Endothelial cell of umbilical vein (primary cell): ENCODE measurements around the gene ELMO2. TPM values are rescaled to one million over a fixed set of nuclear protein-coding genes. Genes with fewer than 3 reads are reported as not detected.

Experiments
- BruUV-seq: library from RNA; stranded (reverse); fragments of 400-500 nt; replicated peaks from 2 replicates; lab custom pipeline; 2021; lab: Mats Ljungman, UMichigan
- CTCF ChIA-PET: fragments of 300-600, 350-600 bp; sonication (Branson Sonifier 250); formaldehyde crosslinking; loops from one replicate; lab custom pipeline; 2021; ENCODE audit warnings: antibody characterized with exemption, inconsistent platforms; lab: Charles Lee
- POLR2A ChIA-PET: fragments of 300-600, 350-600 bp; sonication (Branson Sonifier 250); formaldehyde crosslinking; loops from one replicate; lab custom pipeline; 2021; ENCODE audit warnings: antibody characterized with exemption, inconsistent platforms; lab: Charles Lee
- DNase-seq: peaks from one replicate; pipeline ENCODE4 v3.0.0-alpha.2; 2011; ENCODE audit warnings: low read depth, low spot score
- FAIRE-seq: peaks from 2 replicates; lab custom pipeline; 2011; peaks lifted over from hg19 to GRCh38; lab: Jason Lieb, UNC
- H2AFZ ChIP-seq: 2 replicates; pipeline ENCODE4 v1.6.0; 2012; ENCODE audit warnings: low read depth, low read length, control low read depth, inconsistent platforms
- H3K27ac ChIP-seq: 2 replicates; pipeline ENCODE4 v1.5.1; 2011; ENCODE audit warnings: low read depth, mild to moderate bottlenecking, control low read depth, low read length, moderate library complexity; ENCODE audit not compliant: insufficient read depth
- H3K27me3 ChIP-seq, 2 experiments: 2 replicates each; pipeline versions ENCODE4 v1.6.0 to v1.6.1; 2011; ENCODE audit warnings: low read length in 2 of 2, mixed read lengths in 1 of 2; ENCODE audit not compliant: control insufficient read depth in 2 of 2, insufficient read depth in 2 of 2
- H3K36me3 ChIP-seq, 2 experiments: 2 replicates in 1 of 2; 3 replicates in 1 of 2; pipeline ENCODE4 v1.5.1; 2011; ENCODE audit warnings: low read length in 2 of 2, mild to moderate bottlenecking in 1 of 2, moderate library complexity in 1 of 2; ENCODE audit not compliant: control insufficient read depth in 2 of 2, insufficient read depth in 2 of 2; ENCODE audit errors: extremely low read depth in 1 of 2
- H3K4me1 ChIP-seq: 3 replicates; pipeline ENCODE4 v1.5.1; 2011; ENCODE audit warnings: mild to moderate bottlenecking, low read length; ENCODE audit not compliant: control insufficient read depth, insufficient read depth; ENCODE audit errors: extremely low read depth
- H3K4me2 ChIP-seq: 2 replicates; pipeline ENCODE4 v1.6.1; 2011; ENCODE audit warnings: low read length, control low read depth, mixed read lengths; ENCODE audit not compliant: insufficient read depth
- H3K4me3 ChIP-seq, 3 experiments: fragments of 200-600 bp in 1 of 3; sonication (generic), shearing (Covaris generic) in 1 of 3; replicated peaks in 1 of 3; 2 replicates each; pipeline ENCODE4 v1.5.1; 2011 to 2016; ENCODE audit warnings: control low read depth in 3 of 3, low read length in 3 of 3, mild to moderate bottlenecking in 2 of 3, inconsistent platforms in 1 of 3, low read depth in 1 of 3, moderate library complexity in 1 of 3; ENCODE audit not compliant: insufficient read depth in 1 of 3
- H3K79me2 ChIP-seq: 2 replicates; pipeline ENCODE4 v1.6.0; 2012; ENCODE audit warnings: low read length, inconsistent platforms; ENCODE audit not compliant: control insufficient read depth, insufficient read depth
- H3K9ac ChIP-seq: replicated peaks from 2 replicates; pipeline ENCODE3; 2011; ENCODE audit warnings: low read length, control low read depth; ENCODE audit not compliant: insufficient read depth; ENCODE audit errors: extremely low read depth
- H3K9me1 ChIP-seq: replicated peaks from 3 replicates; pipeline ENCODE4 v1.6.0; 2011; ENCODE audit warnings: mild to moderate bottlenecking, low read length; ENCODE audit not compliant: control insufficient read depth, insufficient read depth; ENCODE audit errors: extremely low read depth
- H3K9me3 ChIP-seq: replicated peaks from 2 replicates; pipeline ENCODE4 v1.5.1; 2012; ENCODE audit warnings: low read length, inconsistent platforms; ENCODE audit not compliant: control insufficient read depth, insufficient read depth
- H4K20me1 ChIP-seq: replicated peaks from 2 replicates; pipeline ENCODE3; 2011; ENCODE audit warnings: mild to moderate bottlenecking, low read length; ENCODE audit not compliant: control insufficient read depth, insufficient read depth; ENCODE audit errors: extremely low read depth
- CTCF ChIP-seq, 2 donors: IDR thresholded peaks; 1 replicate in 1 of 2; 2 replicates in 1 of 2; pipeline ENCODE4 v1.5.1; 2011; ENCODE audit warnings: low read length in 2 of 2, mild to moderate bottlenecking in 2 of 2, moderate library complexity in 2 of 2, control low read depth in 1 of 2, inconsistent platforms in 1 of 2, low read depth in 1 of 2; ENCODE audit not compliant: insufficient read depth in 1 of 2; ENCODE audit errors: extremely low read depth in 1 of 2
- EZH2 ChIP-seq: IDR thresholded peaks from 2 replicates; pipeline ENCODE4 v1.6.1; 2012; ENCODE audit warnings: borderline replicate concordance, low read depth, mild to moderate bottlenecking, moderate library complexity, low read length, inconsistent platforms; ENCODE audit not compliant: severe bottlenecking
- FOS ChIP-seq: IDR thresholded peaks from 2 replicates; pipeline ENCODE4 v1.6.1; 2011; ENCODE audit warnings: mild to moderate bottlenecking, low read length, moderate library complexity, borderline replicate concordance; ENCODE audit not compliant: insufficient read depth
- GATA2 ChIP-seq: IDR thresholded peaks from 2 replicates; pipeline ENCODE4 v1.7.0; 2011; ENCODE audit warnings: low read depth, mild to moderate bottlenecking, moderate library complexity, mixed read lengths, low read length; ENCODE audit not compliant: insufficient read length, insufficient read depth
- JUN ChIP-seq: IDR thresholded peaks from 2 replicates; pipeline ENCODE4 v1.6.1; 2011; ENCODE audit warnings: borderline replicate concordance, low read depth; ENCODE audit not compliant: insufficient read length, insufficient read depth
- MAX ChIP-seq: IDR thresholded peaks from 2 replicates; pipeline ENCODE4 v1.6.1; 2011; ENCODE audit not compliant: insufficient read depth, insufficient read length
- MYC ChIP-seq: IDR thresholded peaks from one replicate; pipeline ENCODE4 v1.6.1; 2011; ENCODE audit warnings: mild to moderate bottlenecking, low read depth, low read length
- POLR2A ChIP-seq: IDR thresholded peaks from 2 replicates; pipeline ENCODE4 v1.6.1; 2012; ENCODE audit warnings: low read depth, mild to moderate bottlenecking, control low read depth, low read length
- POLR2AphosphoS5 ChIP-seq: IDR thresholded peaks from 2 replicates; pipeline ENCODE4 v1.6.1; 2012; ENCODE audit warnings: low read depth, mild to moderate bottlenecking, control low read depth, low read length, moderate library complexity; ENCODE audit not compliant: insufficient read depth
- dilution Hi-C: fragments of 300-500 bp; cut with MboI; formaldehyde crosslinking; loops from one replicate; pipeline ENCODE4 v1.15.0; 2019; ENCODE audit warnings: low sequenced_read_pairs; ENCODE audit not compliant: extremely low pct_ligation_motif_present
- intact Hi-C: fragments of 100-400 bp; cut with micrococcal nuclease; formaldehyde crosslinking; loops from one replicate; pipeline ENCODE4 v1.10.0; 2022
- polyA plus RNA-seq, 4 experiments: library from polyadenylated mRNA; depleted of rRNA in 3 of 4; stranded (reverse) in 3 of 4; unstranded in 1 of 4; fragments of >200 nt; gene quantifications; 2 replicates each; pipeline versions ENCODE4 v1.2.1 to v1.2.3, GENCODE V29; 2011 to 2012; ENCODE audit warnings: missing spikeins in 1 of 4
- total RNA-seq: library from RNA; stranded (reverse); gene quantifications from 2 replicates; pipeline ENCODE4 v1.2.3, GENCODE V29; 2021

The ELMO2 gene
- total and polyA plus RNA-seq, 2 donors (not counting 3 experiments of a cell fraction or from before 2014, with no cell fraction given): 35.1 to 43.5 TPM

GRCh38 chr20:46400253-46400652 lies 6.2 kb downstream of the ELMO2 start:
- TF ChIP-seq POLR2AphosphoS5 (no peak), JUN (no peak), EZH2 (no peak), MAX (no peak), FOS (no peak), MYC (no peak), GATA2 (no peak), POLR2A (no peak), CTCF (IDR thresholded peaks at IDR 0.05; ENCODE audit: extremely low read depth in 1 of 2, insufficient read depth in 1 of 2, low read depth in 1 of 2, low read length in 2 of 2) (no peak)
- Histone ChIP-seq H3K4me3 (no peak overlapping the region), H3K9me3 (no peaks in the 10 kb centered on the region), H3K9me1 (no peaks in the 10 kb centered on the region), H3K9ac (no peak overlapping the region), H2AFZ (no peak overlapping the region), H3K27me3 (no peaks in the 10 kb centered on the region), H3K36me3 (no peaks in the 10 kb centered on the region), H3K27ac (no peak overlapping the region), H3K4me2 (peak overlapping the region; percentile 59), H3K4me1 (peaks cover 31% of the 10 kb centered on the region), H4K20me1 (no peaks in the 10 kb centered on the region), H3K79me2 (peaks cover 24% of the 10 kb centered on the region)
- POLR2A ChIA-PET: interaction anchor here (0.9 to 1.2 kb wide), 2 partner anchors 37 to 47 kb away, joined by 3 read pairs; no protein-coding TSS in a partner anchor
- intact Hi-C loops: no loop called here
- dilution Hi-C loops: no loop called here
- peak; percentile 73 for FAIRE-seq
- CTCF ChIA-PET: interaction anchor here (0.9 to 1.7 kb wide), 3 partner anchors 11 to 93 kb away, joined by 3 to 8 read pairs (median 4); no protein-coding TSS in a partner anchor
- DNase-seq: peak; percentile 40
- no TSS peak for BruUV-seq
